Right kidney (tissue), 1 donor: ENCODE measurements around the gene ATXN1.

ENCODE experiments used
- DNase-seq: peaks from one replicate; pipeline ENCODE4 v3.0.0-alpha.2; 2016

ATXN1 gene

GRCh38 chr6:16533721-16534136 is 227.5 kb downstream of the ATXN1 start:
- no peak for DNase-seq

GRCh38 chr6:16533210-16533609 is 228.1 kb downstream of the ATXN1 start:
- DNase-seq, result no peak

GRCh38 chr6:16527691-16528090 is 233.6 kb downstream of the ATXN1 start:
- DNase-seq, result no peak

- DNase-seq, result no peak
These were observed 236.9 kb downstream of the ATXN1 start for GRCh38 chr6:16524380-16524707.

GRCh38 chr6:16523606-16524379 is 237.5 kb downstream of the ATXN1 start:
- DNase-seq, result no peak

- no peak for DNase-seq
These were observed 238.3 kb downstream of the ATXN1 start for GRCh38 chr6:16522937-16523336.

- no peak for DNase-seq
These were observed 239.7 kb downstream of the ATXN1 start for GRCh38 chr6:16521528-16521927.

GRCh38 chr6:16519265-16520242 is 241.7 kb downstream of the ATXN1 start:
- no peak for DNase-seq

- DNase-seq, result no peak
These were observed 243.0 kb downstream of the ATXN1 start for GRCh38 chr6:16518265-16518664.

- DNase-seq, result peak; percentile 55
These were observed 247.0 kb downstream of the ATXN1 start for GRCh38 chr6:16514249-16514648.

GRCh38 chr6:16512544-16513290 is 248.5 kb downstream of the ATXN1 start:
- no peak for DNase-seq

- no peak for DNase-seq
These were observed 249.4 kb downstream of the ATXN1 start for GRCh38 chr6:16511723-16512489.

- no peak for DNase-seq
These were observed 250.1 kb downstream of the ATXN1 start for GRCh38 chr6:16511040-16511660.

- DNase-seq, result no peak
These were observed 251.0 kb downstream of the ATXN1 start for GRCh38 chr6:16510245-16510644.

GRCh38 chr6:16508959-16509358 is 252.3 kb downstream of the ATXN1 start:
- no peak for DNase-seq

GRCh38 chr6:16505711-16506357 is 255.4 kb downstream of the ATXN1 start:
- DNase-seq, result peak; percentile 10

GRCh38 chr6:16504609-16505008 is 256.7 kb downstream of the ATXN1 start:
- no peak for DNase-seq

- DNase-seq, result no peak
These were observed 257.3 kb downstream of the ATXN1 start for GRCh38 chr6:16503970-16504415.

GRCh38 chr6:16503241-16503775 is 258.0 kb downstream of the ATXN1 start:
- DNase-seq, result no peak

GRCh38 chr6:16498957-16499356 is 262.3 kb downstream of the ATXN1 start:
- no peak for DNase-seq

- no peak for DNase-seq
These were observed 263.0 kb downstream of the ATXN1 start for GRCh38 chr6:16498237-16498636.
